ENCODE data around the gene LYRM1.
"Not testable (repeated sequence)": the region's sequence is repeated elsewhere in the genome, so short reads cannot be mapped to it uniquely, and the experiment has no call there.

LYRM1 gene, protein sequence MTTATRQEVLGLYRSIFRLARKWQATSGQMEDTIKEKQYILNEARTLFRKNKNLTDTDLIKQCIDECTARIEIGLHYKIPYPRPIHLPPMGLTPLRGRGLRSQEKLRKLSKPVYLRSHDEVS

GRCh38 chr16:20900299-20901067 lies at the start of gene LYRM1, which contains the start of gene DCUN1D3:
Gene LYRM1, plus strand, starts transcription at chr16:20900771. Its CDS starts 14,785 bp downstream, at chr16:20915556.
Gene DCUN1D3, minus strand, starts transcription at chr16:20900358. Its CDS starts 37,820 bp downstream, at chr16:20862538.
- peak; percentile 86 for DNase-seq

DNA sequence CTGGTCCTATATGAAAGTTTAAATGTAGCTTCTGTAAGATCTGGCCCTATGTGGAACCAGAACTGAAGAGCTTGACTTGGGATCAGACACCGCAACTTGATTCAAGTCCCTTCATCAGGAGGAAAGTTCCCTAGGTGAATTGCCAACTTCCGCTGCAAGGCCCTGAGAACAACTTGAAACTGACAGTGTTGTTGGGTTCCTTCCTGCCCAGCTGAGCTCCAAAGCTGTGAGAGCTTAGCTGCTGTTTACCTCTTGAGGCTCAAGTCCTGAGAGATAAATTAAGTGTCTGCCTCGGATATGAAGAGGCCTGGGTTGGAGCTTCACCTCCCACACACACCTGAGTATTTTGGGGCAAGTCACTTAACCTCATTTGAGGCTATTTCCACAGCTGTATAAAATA lies 49.6 kb upstream of the LYRM1 start:
- no peak for DNase-seq

- no peak for DNase-seq
Observed at GRCh38 chr16:20851601-20852000, 49.0 kb upstream of the LYRM1 start.

GRCh38 chr16:20853143-20853542 lies 47.4 kb upstream of the LYRM1 start:
- DNase-seq: no peak

- no peak for DNase-seq
Observed at GRCh38 chr16:20853981-20854620, 46.5 kb upstream of the LYRM1 start.

DNA sequence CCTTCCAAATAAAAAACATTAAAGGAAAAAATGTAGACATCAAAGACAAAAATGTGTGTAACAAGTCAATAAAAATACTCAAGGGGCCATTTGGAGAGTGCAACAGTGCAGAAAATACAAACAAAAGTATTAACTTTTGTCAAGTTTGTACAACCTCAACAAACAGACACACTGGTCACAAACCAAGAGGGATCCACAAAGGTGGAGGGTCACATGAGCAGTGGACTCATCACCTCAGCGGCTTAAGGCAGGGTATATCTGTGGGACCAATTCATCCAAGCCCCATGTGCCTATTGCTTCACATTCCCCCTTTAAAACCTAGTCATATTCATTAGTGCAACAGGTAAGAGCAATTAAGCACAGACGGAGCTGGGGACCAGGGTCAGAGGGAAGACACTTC lies 45.6 kb upstream of the LYRM1 start:
- no peak for DNase-seq

DNA sequence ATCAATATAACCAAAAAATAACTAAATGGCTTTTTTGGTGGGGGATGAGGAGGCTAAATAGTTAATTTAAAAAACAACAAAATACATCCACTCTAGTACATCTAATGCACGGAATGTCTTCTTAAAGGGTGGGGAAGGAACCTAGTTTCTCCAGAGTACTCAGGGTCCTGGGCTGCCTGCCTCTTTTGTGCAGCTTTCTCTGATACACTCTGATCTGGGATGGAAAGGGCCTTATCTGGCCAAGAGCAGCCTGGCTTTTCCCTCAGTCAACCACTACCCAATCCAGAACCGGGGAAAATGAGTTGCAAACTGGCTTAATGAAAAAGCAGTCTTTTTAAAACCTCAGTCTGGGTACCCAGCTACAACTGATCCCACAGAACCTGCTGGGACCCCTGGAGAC lies 43.3 kb upstream of the LYRM1 start:
- DNase-seq: no peak

GRCh38 chr16:20859229-20859628 lies 41.3 kb upstream of the LYRM1 start:
- no peak for DNase-seq

- DNase-seq: no peak
Observed at GRCh38 chr16:20859699-20860098, 40.9 kb upstream of the LYRM1 start.

- no peak for DNase-seq
Observed at GRCh38 chr16:20860361-20860760, 40.2 kb upstream of the LYRM1 start.

DNA sequence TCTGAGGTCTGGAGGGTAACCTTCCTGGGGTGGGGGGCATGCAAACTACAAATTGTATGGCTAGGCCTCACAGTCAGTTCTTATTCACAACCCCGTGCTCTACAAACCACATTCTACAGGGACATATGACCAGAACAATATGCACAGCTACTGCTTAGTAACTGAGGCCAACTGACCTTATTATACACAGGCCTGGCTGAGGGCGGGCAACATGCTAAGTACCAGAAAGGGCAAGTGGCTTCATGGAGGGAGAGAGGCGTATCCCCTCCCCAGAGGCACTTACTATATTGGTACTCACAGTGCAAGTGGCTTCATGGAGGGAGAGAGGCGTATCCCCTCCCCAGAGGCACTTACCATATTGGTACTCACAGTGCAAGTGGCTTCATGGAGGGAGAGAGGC lies 39.6 kb upstream of the LYRM1 start:
- DNase-seq: not testable (repeated sequence)

DNA sequence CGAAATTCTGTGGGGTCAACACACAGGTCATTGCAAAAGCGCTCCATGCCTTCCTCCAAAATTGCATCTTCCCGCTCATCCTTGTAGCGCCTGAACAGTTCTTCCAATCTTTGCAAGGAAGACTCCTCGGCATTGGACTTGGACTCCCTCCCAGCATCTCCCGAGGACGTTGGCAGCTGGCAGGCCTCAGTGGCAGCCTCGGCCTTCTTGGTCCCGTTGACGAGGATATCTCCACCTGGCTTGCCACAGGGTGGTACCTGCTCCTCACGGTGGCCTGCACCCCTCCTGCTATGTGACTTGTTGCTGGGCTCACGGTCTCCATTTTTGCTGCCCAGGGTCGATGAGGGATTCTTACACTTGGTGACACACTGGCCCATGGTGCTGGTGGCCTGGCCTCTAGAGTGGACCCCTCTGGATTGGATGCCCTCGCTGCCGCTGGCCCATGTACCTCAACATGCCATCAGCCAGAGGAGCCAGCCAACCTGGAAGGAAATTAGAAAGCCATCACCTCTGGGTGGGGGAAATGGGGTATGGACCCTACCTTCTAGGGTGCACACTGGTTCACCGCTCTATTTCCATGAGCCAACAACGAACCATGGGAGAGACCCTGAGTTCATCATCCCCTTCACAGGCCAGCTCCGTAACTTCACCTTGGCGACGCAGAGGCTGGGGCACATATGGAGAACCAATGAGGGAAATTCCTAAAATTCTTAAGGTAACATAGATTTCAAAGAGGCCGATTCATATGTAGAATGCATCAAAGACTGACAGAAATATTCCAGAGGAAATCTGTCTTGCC lies 38.2 kb upstream of the LYRM1 start:
- DNase-seq: no peak

GRCh38 chr16:20864376-20864775 lies 36.2 kb upstream of the LYRM1 start:
- DNase-seq: not testable (repeated sequence)

- no peak for DNase-seq
Observed at GRCh38 chr16:20865420-20866131, 35.0 kb upstream of the LYRM1 start.

DNA sequence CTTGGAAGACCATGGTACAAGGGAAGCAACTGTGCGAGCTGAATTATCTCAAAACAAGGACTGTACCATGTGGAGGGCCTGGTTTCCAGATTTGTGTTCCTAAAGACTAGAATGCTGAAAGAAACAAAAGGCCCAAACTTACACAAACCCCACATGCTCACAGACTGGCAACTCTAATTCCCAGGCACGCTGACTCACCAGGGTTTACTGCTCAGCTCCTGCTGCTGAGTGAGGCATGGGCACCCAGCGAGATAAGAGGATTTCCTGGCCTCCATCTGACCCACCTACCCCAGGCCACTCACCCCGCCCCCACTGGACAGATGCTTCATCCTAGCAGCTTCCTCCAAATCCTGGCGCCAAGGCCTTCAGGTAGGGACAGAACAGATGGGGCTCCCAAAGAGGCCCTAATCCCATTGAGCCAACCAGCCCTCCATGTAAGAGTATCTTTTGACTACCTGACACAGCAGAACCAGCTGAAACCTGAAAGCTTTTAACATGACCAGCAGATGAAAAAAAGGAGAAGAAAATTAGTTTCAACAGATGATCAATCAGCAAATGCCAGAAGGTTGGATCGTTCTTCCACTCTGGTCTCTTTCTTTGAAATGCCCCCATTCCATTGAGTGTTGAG lies 34.3 kb upstream of the LYRM1 start:
- no peak for DNase-seq

DNA sequence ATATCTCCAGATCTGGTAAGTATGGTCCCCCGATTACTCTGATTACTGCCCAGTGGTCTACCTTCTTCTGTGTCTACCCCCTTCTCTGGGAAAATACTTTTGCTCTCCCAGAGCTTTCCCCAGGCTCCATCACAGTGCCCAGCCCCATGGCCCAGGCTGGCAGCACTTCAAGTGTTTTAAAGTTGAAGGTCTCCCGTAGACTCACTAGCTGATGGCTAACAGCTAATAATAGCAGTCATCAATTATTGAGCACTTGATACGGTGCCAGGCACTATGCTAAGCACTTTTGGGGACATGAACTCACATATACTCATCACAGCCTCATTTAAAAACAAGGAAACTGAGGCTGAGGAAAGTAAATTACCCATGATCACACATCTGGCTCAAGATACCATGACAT lies 33.8 kb upstream of the LYRM1 start:
- no peak for DNase-seq

DNA sequence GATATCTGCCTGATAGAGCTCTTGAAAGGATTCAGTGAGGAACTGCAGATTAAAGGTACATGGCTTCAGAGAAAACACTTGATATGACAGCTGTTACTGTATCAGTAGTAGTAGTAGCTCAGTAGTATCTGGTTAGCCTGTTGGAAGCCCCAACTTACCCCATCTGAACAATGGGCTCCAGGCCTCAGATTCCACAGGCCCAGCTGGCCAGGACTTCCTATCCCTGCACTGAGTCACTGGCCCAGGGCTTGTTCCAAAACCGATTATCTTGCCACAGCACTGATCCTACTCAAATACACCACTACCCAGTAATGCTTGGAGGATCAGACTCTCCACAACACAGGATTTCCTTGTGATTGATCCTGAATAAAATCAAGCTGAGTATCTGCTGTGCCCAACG lies 33.0 kb upstream of the LYRM1 start:
- no peak for DNase-seq

GRCh38 chr16:20868890-20869289 lies 31.7 kb upstream of the LYRM1 start:
- no peak for DNase-seq

DNA sequence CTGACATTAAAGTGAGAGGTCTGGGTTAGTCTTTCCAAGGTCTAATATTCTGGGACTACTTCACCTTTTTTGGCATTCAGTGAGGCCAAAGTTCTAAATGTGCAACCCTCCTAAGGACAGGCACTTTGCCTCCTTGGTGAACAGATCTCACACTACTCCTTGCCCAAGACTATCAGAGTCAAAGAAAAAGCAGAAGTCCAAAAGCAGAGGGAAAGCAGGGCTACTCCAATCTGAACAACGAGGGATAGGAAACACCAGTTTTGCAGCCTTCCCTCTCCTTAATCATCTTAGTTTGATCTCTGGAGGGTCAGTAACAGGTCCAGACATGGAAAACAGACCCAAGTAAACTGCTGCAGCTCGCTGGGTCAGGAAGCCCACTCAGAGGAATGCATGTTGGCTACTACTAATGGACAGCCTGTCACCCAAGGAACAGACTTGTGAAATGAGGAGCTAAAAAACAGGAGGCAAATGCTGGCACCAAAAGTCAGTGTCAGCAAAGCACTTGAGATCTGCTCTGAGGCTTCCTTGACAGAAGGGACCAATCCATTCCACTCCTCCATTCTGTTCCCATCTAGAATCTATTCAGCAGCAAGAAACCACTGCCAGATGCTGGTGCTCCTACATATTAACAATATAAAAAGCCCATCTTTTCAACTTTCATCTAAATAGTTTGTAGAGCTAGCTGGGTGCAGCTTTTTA lies 30.3 kb upstream of the LYRM1 start:
- DNase-seq: no peak

DNA sequence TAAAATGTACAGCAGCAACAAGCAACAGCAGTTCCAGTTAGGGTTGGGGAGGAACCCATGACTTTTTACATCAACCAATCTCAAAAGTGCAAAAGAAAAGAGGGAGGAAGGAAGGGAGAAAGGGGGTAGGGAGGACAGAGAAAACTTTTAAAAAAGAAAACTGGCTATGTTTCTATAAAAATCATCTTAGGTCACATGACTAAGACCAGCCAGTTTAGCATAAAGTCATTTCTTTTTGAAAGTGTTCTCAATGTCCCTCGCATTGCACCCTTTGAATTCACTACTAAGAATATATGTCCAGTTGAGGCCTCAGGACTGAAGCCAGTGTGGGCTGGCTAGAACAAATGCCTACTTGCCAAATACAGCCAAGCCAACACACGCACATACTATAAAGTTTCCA lies 29.3 kb upstream of the LYRM1 start:
- DNase-seq: no peak
